Ascending aorta (tissue), 2 donors: Measurements from ENCODE around the gene VOPP1. TPM values are rescaled to one million over a fixed set of nuclear protein-coding genes. Genes with fewer than 3 reads are reported as not detected.

Source experiments
- DNase-seq, 2 donors: peaks; one replicate each; pipeline ENCODE4 v3.0.0-alpha.2; 2019; ENCODE audit warnings: low spot score in 2 of 2
- H3K27ac ChIP-seq, 2 donors: fragments of 200-600 bp; sonication (generic); one replicate each; pipeline ENCODE4 v1.5.1; 2016 to 2017; ENCODE audit warnings: mild to moderate bottlenecking in 1 of 2
- H3K27me3 ChIP-seq: fragments of 200-600 bp; sonication (generic); one replicate; pipeline ENCODE4 v1.5.1; 2017
- H3K36me3 ChIP-seq, 2 donors: fragments of 200-600 bp; sonication (generic); one replicate each; pipeline ENCODE4 v1.5.1; 2016
- H3K4me1 ChIP-seq, 2 donors: fragments of 200-600 bp; sonication (generic); one replicate each; pipeline ENCODE4 v1.5.1; 2016 to 2017; ENCODE audit warnings: mild to moderate bottlenecking in 1 of 2
- H3K4me3 ChIP-seq, 2 donors: fragments of 200-600 bp; sonication (generic); one replicate each; pipeline ENCODE4 v1.5.1; 2016 to 2017; ENCODE audit warnings: mild to moderate bottlenecking in 1 of 2
- H3K9me3 ChIP-seq, 2 donors: fragments of 200-600 bp; sonication (generic); one replicate each; pipeline ENCODE4 v1.5.1; 2016
- intact Hi-C: fragments of 100-400 bp; cut with DNase I; formaldehyde crosslinking; loops from one replicate; pipeline ENCODE4 v1.15.1; 2023
- total RNA-seq: library from RNA; depleted of rRNA; stranded (reverse); fragments of >200 nt; gene quantifications from one replicate; pipeline ENCODE4 v1.1.0, GENCODE V29; 2016
- TF ChIP-seq, protein P1 (sequence below), 3 experiments: fragments of 200-600 bp in 2 of 3; fragments of 450-650 bp in 1 of 3; sonication (generic) in 2 of 3; IDR thresholded peaks; one replicate each; pipeline ENCODE4 v1.5.1; 2016 to 2019; ENCODE audit warnings: antibody characterized with exemption in 3 of 3, mild to moderate bottlenecking in 1 of 3, moderate library complexity in 1 of 3

Gene VOPP1
- total RNA-seq, 1 donor from 2014 or later = 78.8 TPM

DNA sequence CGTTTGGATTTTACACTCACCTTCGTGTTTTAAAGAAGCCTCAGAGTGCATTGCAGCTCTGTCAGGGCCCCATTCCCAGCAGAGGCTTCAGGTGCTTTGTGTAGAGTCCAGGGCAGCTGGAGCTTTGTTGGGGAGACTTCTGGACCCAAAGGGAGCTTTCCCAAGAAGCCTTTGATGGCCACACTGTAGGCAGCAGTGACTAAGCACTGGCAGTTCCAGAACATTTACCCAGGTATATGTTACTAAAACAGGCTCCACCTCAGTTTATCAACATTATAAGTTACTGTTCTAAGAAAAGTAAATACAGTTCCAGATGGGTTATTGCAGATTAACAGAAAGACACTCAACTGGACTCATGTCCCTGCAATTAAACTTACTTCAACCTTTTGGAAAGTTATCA is 140.4 kb downstream of the VOPP1 start:
- Histone ChIP-seq H3K36me3 (no peaks in the 10 kb centered on the region), H3K27ac (no peak overlapping the region), H3K9me3 (no peaks in the 10 kb centered on the region), H3K4me1 (no peaks in the 10 kb centered on the region), H3K4me3 (no peak overlapping the region), H3K27me3 (no peaks in the 10 kb centered on the region)
- TF ChIP-seq, protein P1, sequence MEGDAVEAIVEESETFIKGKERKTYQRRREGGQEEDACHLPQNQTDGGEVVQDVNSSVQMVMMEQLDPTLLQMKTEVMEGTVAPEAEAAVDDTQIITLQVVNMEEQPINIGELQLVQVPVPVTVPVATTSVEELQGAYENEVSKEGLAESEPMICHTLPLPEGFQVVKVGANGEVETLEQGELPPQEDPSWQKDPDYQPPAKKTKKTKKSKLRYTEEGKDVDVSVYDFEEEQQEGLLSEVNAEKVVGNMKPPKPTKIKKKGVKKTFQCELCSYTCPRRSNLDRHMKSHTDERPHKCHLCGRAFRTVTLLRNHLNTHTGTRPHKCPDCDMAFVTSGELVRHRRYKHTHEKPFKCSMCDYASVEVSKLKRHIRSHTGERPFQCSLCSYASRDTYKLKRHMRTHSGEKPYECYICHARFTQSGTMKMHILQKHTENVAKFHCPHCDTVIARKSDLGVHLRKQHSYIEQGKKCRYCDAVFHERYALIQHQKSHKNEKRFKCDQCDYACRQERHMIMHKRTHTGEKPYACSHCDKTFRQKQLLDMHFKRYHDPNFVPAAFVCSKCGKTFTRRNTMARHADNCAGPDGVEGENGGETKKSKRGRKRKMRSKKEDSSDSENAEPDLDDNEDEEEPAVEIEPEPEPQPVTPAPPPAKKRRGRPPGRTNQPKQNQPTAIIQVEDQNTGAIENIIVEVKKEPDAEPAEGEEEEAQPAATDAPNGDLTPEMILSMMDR (IDR thresholded peaks at IDR 0.05) = no peak
- DNase-seq = no peak
- intact Hi-C loops = no loop called here

DNA sequence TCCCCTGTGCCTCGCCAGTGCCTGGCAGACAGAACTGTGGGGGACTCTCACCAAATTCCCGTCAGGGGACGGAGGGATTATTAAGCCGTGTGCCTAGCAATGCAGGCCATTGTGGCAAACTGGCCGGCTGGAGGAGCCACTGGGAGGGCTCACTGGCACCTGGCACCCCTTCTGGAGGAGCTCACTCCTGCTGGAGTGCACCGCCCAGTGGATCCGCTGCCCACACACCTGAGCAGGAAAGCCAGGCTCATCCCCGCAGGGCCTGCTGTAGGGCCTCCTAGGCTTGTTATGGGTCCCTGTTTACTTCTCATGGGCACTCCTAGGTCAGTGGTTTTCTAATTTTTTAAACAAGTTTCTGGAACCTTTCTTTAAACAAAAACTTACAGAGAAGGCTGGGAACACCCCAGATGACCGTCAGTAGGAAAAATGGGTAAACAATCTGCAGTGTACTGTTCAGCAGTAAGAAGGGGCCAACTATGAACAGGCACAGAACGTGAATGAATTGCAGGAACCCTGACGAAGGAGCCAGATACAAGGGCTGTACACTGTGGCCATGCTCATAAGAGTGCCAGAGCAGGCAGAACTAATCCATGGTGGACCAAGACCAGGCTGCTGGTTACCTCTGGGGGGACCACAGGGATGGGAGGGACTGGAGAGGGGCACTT is 142.3 kb downstream of the VOPP1 start:
- H3K36me3 ChIP-seq = peaks cover 7 to 15% of the 10 kb centered on the region in 2 donors
- H3K27ac ChIP-seq = no peak overlapping the region
- H3K27me3 ChIP-seq = no peaks in the 10 kb centered on the region
- no peaks in the 10 kb centered on the region for H3K4me1 ChIP-seq
- TF ChIP-seq, protein P1 (IDR thresholded peaks at IDR 0.05) = no peak
- H3K4me3 ChIP-seq = no peak overlapping the region
- H3K9me3 ChIP-seq = no peaks in the 10 kb centered on the region
- intact Hi-C loops = no loop called here
- no peak for DNase-seq

DNA sequence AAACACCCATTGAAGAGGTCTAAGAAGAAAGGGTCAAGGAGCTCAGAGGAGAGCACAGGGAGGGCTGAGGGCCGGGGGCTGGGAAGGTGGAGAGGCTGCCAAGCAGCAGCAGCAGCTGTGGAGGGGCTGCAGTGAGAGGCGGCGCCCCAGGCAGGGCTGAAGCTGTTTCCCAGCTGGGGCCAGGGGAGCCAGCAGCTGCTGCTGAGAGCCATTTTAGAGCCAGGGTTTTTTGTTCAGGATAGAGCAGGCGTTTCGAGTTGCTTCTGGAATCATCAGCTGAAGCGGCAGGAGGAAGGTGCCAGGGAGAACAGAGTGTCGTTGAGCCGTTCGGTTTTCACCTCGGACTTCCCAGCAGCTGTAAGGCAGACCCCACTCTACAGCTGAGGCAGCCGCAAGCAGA is 144.5 kb downstream of the VOPP1 start:
- no peak for DNase-seq
- no peaks in the 10 kb centered on the region for H3K27me3 ChIP-seq
- intact Hi-C loops = no loop called here
- TF ChIP-seq, protein P1 (IDR thresholded peaks at IDR 0.05) = no peak
- H3K27ac ChIP-seq = no peak overlapping the region
- H3K4me1 ChIP-seq = no peaks in the 10 kb centered on the region
- H3K4me3 ChIP-seq = no peak overlapping the region
- H3K9me3 ChIP-seq = no peaks in the 10 kb centered on the region
- peaks cover 7 to 15% of the 10 kb centered on the region in 2 donors for H3K36me3 ChIP-seq

DNA sequence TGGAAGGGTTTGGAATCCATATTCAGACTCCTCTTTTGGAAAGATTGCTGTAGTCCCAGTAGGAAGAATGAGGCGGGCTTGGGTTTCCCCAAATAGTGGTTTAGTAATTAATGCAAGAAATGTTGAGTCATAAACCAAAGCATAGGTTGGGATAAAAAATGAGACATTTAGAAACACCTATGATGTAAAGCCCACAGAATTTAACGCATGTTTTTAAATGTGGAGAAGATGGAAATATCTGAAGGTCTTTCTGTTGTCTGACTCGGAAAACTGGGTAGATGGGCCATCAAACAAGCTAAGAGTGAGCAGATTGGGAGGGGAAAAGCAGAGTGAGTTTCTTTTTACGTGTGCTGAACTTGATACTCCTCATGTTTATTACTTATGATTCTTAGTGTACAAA is 145.0 kb downstream of the VOPP1 start:
- peaks cover 7 to 15% of the 10 kb centered on the region in 2 donors for H3K36me3 ChIP-seq
- intact Hi-C loops = no loop called here
- TF ChIP-seq, protein P1 (IDR thresholded peaks at IDR 0.05) = no peak

DNA sequence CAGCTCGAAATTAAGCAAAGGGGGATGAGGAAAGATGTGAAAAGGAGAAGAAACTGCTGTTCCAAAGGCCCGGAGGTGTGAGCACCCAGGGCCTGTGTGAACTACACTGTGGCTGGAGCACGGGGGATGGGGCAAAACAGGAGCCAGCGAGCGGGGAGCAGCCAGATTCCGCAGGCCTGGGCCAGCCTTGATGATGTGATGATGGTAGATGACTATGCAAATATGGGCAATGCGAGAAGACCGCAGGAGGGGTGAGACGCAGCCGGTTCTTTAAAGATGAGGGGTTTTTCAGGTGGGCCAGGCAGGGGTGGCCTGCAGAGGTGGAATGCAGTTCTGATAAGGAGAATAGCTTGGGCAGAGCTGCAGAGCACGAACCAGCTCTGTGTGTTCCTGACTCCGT is 145.6 kb downstream of the VOPP1 start:
- intact Hi-C loops = no loop called here
- no peaks in the 10 kb centered on the region for H3K9me3 ChIP-seq
- no peak overlapping the region for H3K4me3 ChIP-seq
- H3K4me1 ChIP-seq = no peaks in the 10 kb centered on the region
- no peak overlapping the region for H3K27ac ChIP-seq
- H3K36me3 ChIP-seq = peaks cover 7 to 15% of the 10 kb centered on the region in 2 donors
- DNase-seq = no peak
- no peaks in the 10 kb centered on the region for H3K27me3 ChIP-seq
- TF ChIP-seq, protein P1 (IDR thresholded peaks at IDR 0.05) = no peak

More for the DNA sequence above, 145.0 kb downstream of the VOPP1 start:
- no peaks in the 10 kb centered on the region for H3K9me3 ChIP-seq
- no peak overlapping the region for H3K27ac ChIP-seq
- H3K4me1 ChIP-seq = no peaks in the 10 kb centered on the region
- DNase-seq = no peak
- H3K27me3 ChIP-seq = no peaks in the 10 kb centered on the region
- no peak overlapping the region for H3K4me3 ChIP-seq
